Mesothelial cell of epicardium (in vitro differentiated cells): ENCODE data around the gene CIROP. TPM values are rescaled to one million over a fixed set of nuclear protein-coding genes. Genes with fewer than 3 reads are reported as not detected.

ENCODE experiments used
- DNase-seq, 2 experiments: peaks; one replicate each; pipeline ENCODE4 v3.0.0; 2021; ENCODE audit warnings: low spot score in 2 of 2; ENCODE audit not compliant: unreplicated experiment in 2 of 2
- H3K27ac Mint-ChIP-seq: 2 replicates; pipeline ENCODE4 v1.8.0; 2021; ENCODE audit warnings: mixed read lengths
- H3K27me3 Mint-ChIP-seq: 2 replicates; pipeline ENCODE4 v1.8.0; 2021; ENCODE audit warnings: low read depth, mixed read lengths
- H3K36me3 Mint-ChIP-seq: 2 replicates; pipeline ENCODE4 v1.8.0; 2021; ENCODE audit warnings: mixed read lengths
- H3K4me1 Mint-ChIP-seq: 2 replicates; pipeline ENCODE4 v1.8.0; 2021; ENCODE audit warnings: mixed read lengths
- H3K4me3 Mint-ChIP-seq: 2 replicates; pipeline ENCODE4 v1.8.0; 2021; ENCODE audit warnings: mild to moderate bottlenecking, moderate library complexity, mixed read lengths
- H3K9me3 Mint-ChIP-seq: 2 replicates; pipeline ENCODE4 v1.8.0; 2021; ENCODE audit warnings: mixed read lengths
- total RNA-seq: library from RNA; stranded (reverse); gene quantifications from 3 replicates; pipeline ENCODE4 v1.2.1, GENCODE V29; 2021
- TF ChIP-seq, protein P1 (sequence below): fragments of 200-600 bp; sonication (generic); IDR thresholded peaks from one replicate; pipeline ENCODE4 v1.5.0; 2021; ENCODE audit warnings: antibody characterized with exemption; ENCODE audit not compliant: unreplicated experiment

Gene CIROP
- total RNA-seq, 1 donor from 2014 or later, result not detected

DNA sequence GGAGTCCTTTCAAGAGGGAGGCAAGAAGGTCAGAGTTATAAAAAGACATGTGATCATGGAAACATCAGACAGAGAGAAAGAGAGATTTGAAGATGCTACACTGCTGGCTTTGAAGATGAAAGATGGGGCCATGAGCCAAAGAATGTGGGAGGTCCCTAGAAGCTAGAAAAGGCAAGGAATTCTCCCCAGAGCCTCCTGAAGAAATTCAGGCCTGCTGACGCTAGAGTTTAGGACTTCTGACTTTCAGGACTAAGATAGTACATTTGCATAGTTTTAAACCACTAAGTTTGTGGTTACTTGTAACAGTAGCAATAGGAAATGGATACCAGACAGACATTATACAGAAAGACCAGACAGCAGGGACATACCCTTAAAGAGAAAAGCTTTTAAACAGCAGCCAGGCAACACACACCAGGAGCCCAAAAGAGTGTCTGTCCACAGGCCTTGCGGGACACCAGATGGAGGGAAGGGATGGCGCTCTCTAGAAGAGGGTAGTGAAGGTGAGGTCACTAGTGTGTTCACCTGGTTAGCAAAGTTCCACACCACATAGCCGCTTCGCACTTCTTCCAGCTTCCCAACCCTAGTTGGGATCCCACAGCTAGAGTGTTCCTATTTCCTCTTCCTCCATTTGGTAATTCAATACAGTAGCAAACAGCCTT is 43.9 kb upstream of the CIROP start:
- DNase-seq, result no peak

DNA sequence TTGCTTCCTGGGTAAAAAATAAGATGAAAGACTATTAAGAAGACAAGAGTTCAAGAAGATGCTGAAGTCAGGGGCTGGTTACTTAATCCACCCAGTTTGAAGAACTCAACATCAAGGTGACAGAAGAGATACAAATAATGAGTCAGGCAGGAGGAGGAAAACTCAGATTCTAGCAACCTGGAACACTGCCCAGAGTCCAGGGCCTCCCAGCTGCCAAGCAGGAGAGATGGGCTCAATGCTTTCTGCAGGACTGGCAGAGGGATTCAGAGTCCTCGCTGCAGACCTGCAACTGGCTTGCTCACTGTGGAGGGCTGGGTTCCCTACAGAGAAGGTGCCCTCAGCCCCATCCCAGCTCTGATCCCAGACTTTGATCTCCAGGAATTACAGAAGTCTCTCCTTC is 42.9 kb upstream of the CIROP start:
- H3K27ac Mint-ChIP-seq, result no peak overlapping the region
- peaks cover 19% of the 10 kb centered on the region for H3K4me1 Mint-ChIP-seq
- peaks cover 21% of the 10 kb centered on the region for H3K36me3 Mint-ChIP-seq
- H3K9me3 Mint-ChIP-seq, result peaks cover 5% of the 10 kb centered on the region
- TF ChIP-seq, protein P1, sequence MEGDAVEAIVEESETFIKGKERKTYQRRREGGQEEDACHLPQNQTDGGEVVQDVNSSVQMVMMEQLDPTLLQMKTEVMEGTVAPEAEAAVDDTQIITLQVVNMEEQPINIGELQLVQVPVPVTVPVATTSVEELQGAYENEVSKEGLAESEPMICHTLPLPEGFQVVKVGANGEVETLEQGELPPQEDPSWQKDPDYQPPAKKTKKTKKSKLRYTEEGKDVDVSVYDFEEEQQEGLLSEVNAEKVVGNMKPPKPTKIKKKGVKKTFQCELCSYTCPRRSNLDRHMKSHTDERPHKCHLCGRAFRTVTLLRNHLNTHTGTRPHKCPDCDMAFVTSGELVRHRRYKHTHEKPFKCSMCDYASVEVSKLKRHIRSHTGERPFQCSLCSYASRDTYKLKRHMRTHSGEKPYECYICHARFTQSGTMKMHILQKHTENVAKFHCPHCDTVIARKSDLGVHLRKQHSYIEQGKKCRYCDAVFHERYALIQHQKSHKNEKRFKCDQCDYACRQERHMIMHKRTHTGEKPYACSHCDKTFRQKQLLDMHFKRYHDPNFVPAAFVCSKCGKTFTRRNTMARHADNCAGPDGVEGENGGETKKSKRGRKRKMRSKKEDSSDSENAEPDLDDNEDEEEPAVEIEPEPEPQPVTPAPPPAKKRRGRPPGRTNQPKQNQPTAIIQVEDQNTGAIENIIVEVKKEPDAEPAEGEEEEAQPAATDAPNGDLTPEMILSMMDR, result no peak
- no peak for DNase-seq
- H3K27me3 Mint-ChIP-seq, result no peaks in the 10 kb centered on the region
- no peak overlapping the region for H3K4me3 Mint-ChIP-seq

More for the DNA sequence above, 43.9 kb upstream of the CIROP start:
- TF ChIP-seq, protein P1, result no peak
- Mint-ChIP-seq H3K4me3 (no peak overlapping the region), H3K27ac (peak overlapping the region; percentile 9), H3K36me3 (peaks cover 21% of the 10 kb centered on the region), H3K27me3 (no peaks in the 10 kb centered on the region), H3K4me1 (peaks cover 26% of the 10 kb centered on the region), H3K9me3 (peaks cover 5% of the 10 kb centered on the region)

DNA sequence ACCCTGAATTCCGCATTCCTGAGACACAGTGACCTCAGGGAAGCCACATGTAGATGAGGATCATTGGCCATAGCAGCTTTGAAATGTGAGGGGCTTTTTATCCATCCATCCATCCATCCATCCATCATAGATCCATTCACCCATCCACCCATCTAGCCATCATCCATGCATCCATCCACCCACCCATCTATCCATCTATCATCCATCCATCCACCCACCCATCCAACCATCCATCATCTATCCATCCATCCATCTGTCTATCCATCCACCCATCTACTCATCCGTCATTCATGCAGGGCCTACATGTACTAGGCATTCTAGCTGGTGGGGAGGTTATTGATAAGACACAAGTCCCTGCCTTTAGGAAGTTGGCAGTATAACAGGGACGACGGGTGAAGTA is 42.2 kb upstream of the CIROP start:
- Mint-ChIP-seq H3K36me3 (peaks cover 21% of the 10 kb centered on the region), H3K4me3 (no peak overlapping the region), H3K4me1 (peaks cover 23% of the 10 kb centered on the region), H3K27ac (no peak overlapping the region), H3K27me3 (no peaks in the 10 kb centered on the region), H3K9me3 (peaks cover 5% of the 10 kb centered on the region)
- DNase-seq, result no peak
- TF ChIP-seq, protein P1, result no peak

DNA sequence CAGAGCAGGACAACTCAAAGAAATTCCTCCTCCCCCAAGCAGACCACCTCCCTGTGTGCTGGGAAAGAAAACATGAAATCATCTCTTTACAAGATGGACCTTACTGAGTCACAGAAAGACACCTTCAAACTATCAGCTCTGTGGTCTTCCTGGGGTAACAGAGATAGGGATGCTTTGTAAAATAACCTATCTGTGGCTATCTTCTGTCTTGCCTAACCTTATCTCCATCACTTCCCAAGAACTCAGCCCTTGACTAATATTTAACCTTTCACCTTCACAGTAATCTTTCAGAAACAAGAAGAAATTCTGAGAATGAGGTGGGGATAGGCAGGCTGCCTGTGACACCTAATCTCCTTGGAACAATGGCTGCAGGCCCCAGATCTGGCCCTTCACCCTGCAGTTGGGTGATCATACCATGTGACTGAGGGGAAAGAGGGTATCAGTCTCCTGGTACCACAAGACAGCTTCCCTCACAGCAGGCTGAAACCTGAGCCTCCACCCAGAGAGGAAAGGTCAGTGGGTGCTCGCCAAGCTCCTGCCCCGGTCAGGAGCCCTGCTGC is 41.6 kb upstream of the CIROP start:
- no peak for DNase-seq
- no peak overlapping the region for H3K27ac Mint-ChIP-seq
- peaks cover 21% of the 10 kb centered on the region for H3K36me3 Mint-ChIP-seq
- H3K9me3 Mint-ChIP-seq, result peaks cover 5% of the 10 kb centered on the region
- no peak overlapping the region for H3K4me3 Mint-ChIP-seq
- TF ChIP-seq, protein P1, result no peak
- peaks cover 27% of the 10 kb centered on the region for H3K4me1 Mint-ChIP-seq
- H3K27me3 Mint-ChIP-seq, result no peaks in the 10 kb centered on the region

DNA sequence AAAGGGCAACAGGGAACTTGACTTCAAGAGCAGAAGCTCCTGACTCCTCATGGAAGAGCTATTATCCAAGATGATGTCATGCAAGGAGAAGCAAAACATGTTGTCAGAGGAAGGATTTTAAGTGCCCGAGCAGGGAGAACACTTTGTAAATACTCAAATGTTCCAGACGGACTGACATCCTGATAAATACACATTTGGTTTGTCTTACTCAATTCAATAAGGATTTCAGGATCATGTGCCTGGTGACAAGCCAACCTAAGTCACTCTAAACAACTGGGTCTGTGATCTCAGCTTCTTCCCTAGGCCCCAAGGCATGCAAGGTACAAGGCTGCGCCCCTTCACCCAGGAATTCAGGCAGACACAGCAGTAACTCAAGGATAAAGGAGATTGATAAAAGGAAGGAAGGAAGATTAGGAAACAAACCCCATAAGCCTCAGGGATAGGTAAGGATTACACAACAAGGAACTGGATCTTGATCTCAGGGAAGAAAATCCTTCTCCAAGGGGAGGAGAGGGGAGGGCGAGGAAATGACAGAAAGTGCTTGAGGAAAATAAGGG is 41.1 kb upstream of the CIROP start:
- no peak for DNase-seq
- Mint-ChIP-seq H3K4me3 (no peak overlapping the region), H3K9me3 (peaks cover 5% of the 10 kb centered on the region), H3K36me3 (peaks cover 21% of the 10 kb centered on the region), H3K27ac (peak overlapping the region; percentile 81), H3K4me1 (peaks cover 27% of the 10 kb centered on the region), H3K27me3 (no peaks in the 10 kb centered on the region)
- TF ChIP-seq, protein P1, result no peak
